HG03457 (cell line): Measurements from ENCODE around the gene ZNF667.
A peak's percentile ranks its signal among the peaks of the same experiment; 100 is the strongest.

Experiments
- ATAC-seq: cut with Tn5 transposase; IDR thresholded peaks from one replicate; pipeline ENCODE4 v1.9.1; 2021; ENCODE audit warnings: moderate number of reproducible peaks; ENCODE audit not compliant: unreplicated experiment

The ZNF667 gene

DNA sequence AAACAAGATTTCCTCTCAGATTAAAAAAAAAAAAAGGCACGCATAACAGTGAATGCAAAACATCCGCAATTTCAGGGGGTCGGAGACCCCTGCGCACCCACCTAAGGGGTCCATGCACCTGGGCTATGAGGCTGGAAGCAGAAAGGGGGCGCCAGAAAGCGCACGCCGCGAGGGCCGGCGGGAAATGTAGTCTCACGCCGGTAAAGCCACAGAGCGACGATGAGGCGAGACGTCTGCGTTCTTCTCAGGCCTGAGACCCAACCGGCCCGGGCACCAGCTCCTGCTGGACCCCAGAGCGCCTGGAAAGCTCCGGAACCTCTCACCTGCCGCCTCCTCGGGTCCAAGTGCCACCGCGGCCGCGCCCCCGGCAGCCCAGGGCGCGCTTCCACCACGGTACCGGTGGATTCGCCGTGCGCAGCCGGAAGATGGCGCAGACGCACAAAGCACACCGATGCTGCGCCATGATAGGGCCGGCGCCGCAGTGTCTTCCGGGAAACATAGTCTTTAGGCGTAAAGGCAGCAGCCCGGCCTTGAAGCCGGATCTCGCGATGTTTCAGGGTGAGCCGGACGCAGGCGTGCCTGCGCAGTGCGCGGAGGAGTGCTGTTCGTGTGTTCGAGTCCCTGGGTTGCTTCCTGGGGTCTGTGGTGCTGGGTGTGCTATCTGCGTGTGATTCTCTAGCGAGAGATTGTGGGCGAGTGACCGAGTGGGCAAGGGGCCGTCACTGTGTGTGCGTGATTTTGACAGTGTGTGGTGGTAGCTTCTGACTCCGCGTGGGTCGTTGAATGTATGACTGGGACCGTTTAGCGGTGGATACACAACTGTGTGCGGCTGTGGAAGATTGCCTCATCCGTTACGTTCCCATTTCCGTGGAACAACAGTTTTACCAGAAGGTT lies 83.8 kb downstream of the ZNF667 start, which contains the start of gene ZNF582:
Gene ZNF582 (minus strand): TSS at position 416 of the 894 bp plus-strand sequence. CDS start 1,782 bp downstream, outside the sequence.
- ATAC-seq = peak; percentile 87
